HepG2 (cell line): Measurements from ENCODE around the gene MTHFD1L. TPM values are rescaled to one million over a fixed set of nuclear protein-coding genes. Genes with fewer than 3 reads are reported as not detected.

Experiments used
- ATAC-seq: fragments of 200-7000 bp; cut with Tn5 transposase; 3 replicates; pipeline ENCODE4 v1.9.1; 2020; ENCODE audit warnings: mild to moderate bottlenecking, moderate library complexity
- BruUV-seq: library from RNA; stranded (reverse); fragments of 400-500 nt; replicated peaks from 2 replicates; lab custom pipeline; 2021; lab: Mats Ljungman, UMichigan
- CTCF ChIA-PET: fragments of 300-600 bp; formaldehyde crosslinking; extraction: SDS; loops from one replicate; lab custom pipeline; 2021; ENCODE audit warnings: low total read pairs, inconsistent platforms, low intra/inter-chr PET ratio; lab: Yijun Ruan, JAX
- POLR2A ChIA-PET: fragments of 350-600 bp; sonication (Branson Sonifier 250); formaldehyde crosslinking; loops from one replicate; lab custom pipeline; 2020; ENCODE audit warnings: antibody characterized with exemption, inconsistent platforms; lab: Yijun Ruan, JAX
- DNase-seq: peaks from one replicate; pipeline ENCODE4 v3.0.0-alpha.2; 2015; ENCODE audit warnings: low spot score
- FAIRE-seq: peaks from 3 replicates; lab custom pipeline; 2011; peaks lifted over from hg19 to GRCh38; lab: Jason Lieb, UNC
- H2AFZ ChIP-seq: one replicate; pipeline ENCODE4 v1.6.1; 2011; ENCODE audit warnings: low read length, inconsistent platforms
- H3K27ac ChIP-seq: fragments of 300-600 bp; 3 replicates; pipeline ENCODE4 v1.8.0; 2011; ENCODE audit warnings: mixed run types, mild to moderate bottlenecking, mixed read lengths, low read length, inconsistent platforms; ENCODE audit not compliant: insufficient read depth; ENCODE audit errors: extremely low read length
- H3K27me3 ChIP-seq, 2 experiments: fragments of 200-600 bp in 1 of 2; 2 replicates in 1 of 2; 3 replicates in 1 of 2; pipeline versions ENCODE4 v1.6.0 to v1.8.0; 2011; ENCODE audit warnings: low read length in 2 of 2, mild to moderate bottlenecking in 2 of 2, moderate library complexity in 2 of 2, inconsistent platforms in 1 of 2; ENCODE audit not compliant: insufficient read depth in 2 of 2, control insufficient read depth in 1 of 2
- H3K36me3 ChIP-seq, 2 experiments: fragments of 200-600 bp in 1 of 2; replicated peaks in 1 of 2; 2 replicates in 1 of 2; 3 replicates in 1 of 2; pipeline versions ENCODE4 v1.5.1 to v1.8.0; 2011; ENCODE audit warnings: low read length in 2 of 2, inconsistent platforms in 1 of 2; ENCODE audit not compliant: insufficient read depth in 2 of 2, control insufficient read depth in 1 of 2
- H3K4me1 ChIP-seq: 2 replicates; pipeline ENCODE4 v1.5.1; 2012; ENCODE audit warnings: low read length, inconsistent platforms; ENCODE audit not compliant: insufficient read depth
- H3K4me2 ChIP-seq: 2 replicates; pipeline ENCODE4 v1.6.0; 2011; ENCODE audit warnings: low read depth, low read length, inconsistent platforms
- H3K4me3 ChIP-seq, 3 experiments: fragments of 200-600 bp in 1 of 3; sonication (generic), shearing (Covaris generic) in 1 of 3; replicated peaks in 1 of 3; 2 replicates each; pipeline ENCODE4 v1.5.1; 2011 to 2016; ENCODE audit warnings: low read length in 3 of 3, inconsistent platforms in 2 of 3, low read depth in 2 of 3, mild to moderate bottlenecking in 2 of 3, control low read depth in 1 of 3, mixed read lengths in 1 of 3; ENCODE audit not compliant: insufficient read depth in 1 of 3
- H3K79me2 ChIP-seq: one replicate; pipeline ENCODE4 v1.6.1; 2011; ENCODE audit warnings: low read length, inconsistent platforms; ENCODE audit not compliant: insufficient read depth
- H3K9ac ChIP-seq: 2 replicates; pipeline ENCODE4 v1.6.0; 2011; ENCODE audit warnings: mild to moderate bottlenecking, low read depth, low read length, inconsistent platforms; ENCODE audit not compliant: insufficient read depth
- H3K9me3 ChIP-seq: 2 replicates; pipeline ENCODE4 v1.5.1; 2012; ENCODE audit warnings: mild to moderate bottlenecking, low read length
- H4K20me1 ChIP-seq: 2 replicates; pipeline ENCODE4 v1.6.0; 2011; ENCODE audit warnings: inconsistent platforms, mild to moderate bottlenecking, low read length, moderate library complexity; ENCODE audit not compliant: insufficient read depth
- HNRNPH1 ChIP-seq: fragments of 200-400 bp; formaldehyde crosslinking; optimal IDR thresholded peaks from 2 replicates; pipeline ENCODE3; 2017; ENCODE audit warnings: mild to moderate bottlenecking, low read depth, low read length
- HNRNPL ChIP-seq: fragments of 200-400 bp; formaldehyde crosslinking; IDR thresholded peaks from 2 replicates; pipeline ENCODE4 v1.6.1; 2017; ENCODE audit warnings: mild to moderate bottlenecking, low read depth, low read length
- JUNB ChIP-seq: sonication (generic); formaldehyde crosslinking; IDR thresholded peaks from 2 replicates; pipeline ENCODE4 v1.8.0; 2022; ENCODE audit warnings: missing genetic modification reagents, mild to moderate bottlenecking, borderline replicate concordance
- ZNF616 ChIP-seq: sonication (generic); formaldehyde crosslinking; IDR thresholded peaks from 2 replicates; pipeline ENCODE4 v1.5.0; 2020; ENCODE audit warnings: low read depth, mild to moderate bottlenecking, missing genetic modification reagents
- ZNF749 ChIP-seq: sonication (generic); formaldehyde crosslinking; IDR thresholded peaks from 2 replicates; pipeline ENCODE4 v1.8.0; 2022; ENCODE audit warnings: mild to moderate bottlenecking, missing genetic modification reagents, moderate library complexity, borderline replicate concordance
- ZNF772 ChIP-seq: sonication (generic); formaldehyde crosslinking; IDR thresholded peaks from 2 replicates; pipeline ENCODE4 v1.5.0; 2020; ENCODE audit warnings: mild to moderate bottlenecking, missing genetic modification reagents
- WGBS: methylation state at CpG from one replicate; pipeline ENCODE4 v1.1.6; 2017; ENCODE audit warnings: low lambda C conversion rate; 5-methylcytosine and 5-hydroxymethylcytosine counted together
- in situ Hi-C: cut with HindIII; loops from 2 replicates; pipeline ENCODE4 v1.10.0; 2017; ENCODE audit warnings: low pct_unique_long_range_greater_than_20kb; ENCODE audit not compliant: extremely low pct_ligation_motif_present
- intact Hi-C: fragments of 100-400 bp; cut with micrococcal nuclease; formaldehyde crosslinking; loops from one replicate; pipeline ENCODE4 v1.10.0; 2022; ENCODE audit not compliant: unreplicated experiment
- polyA plus RNA-seq, 8 experiments: library from polyadenylated mRNA; depleted of rRNA in 3 of 8; stranded (reverse) in 7 of 8; unstranded in 1 of 8; fragments of >200 nt; fragmentation: Illumina TruSeq in 4 of 8; extraction: Trizol in 4 of 8; gene quantifications; 2 replicates each; pipeline versions ENCODE4 v1.2.1 to v1.2.3, GENCODE V29; 2011 to 2016; ENCODE audit warnings: low read depth in 4 of 8, missing spikeins in 1 of 8, mixed read lengths in 1 of 8; ENCODE audit not compliant: insufficient read depth in 1 of 8
- total RNA-seq, 5 experiments: library from RNA; depleted of rRNA; stranded (reverse); fragments of >200 nt; fragmentation: Illumina TruSeq; extraction: Trizol; gene quantifications; 2 replicates each; pipeline ENCODE4 v1.2.3, GENCODE V29; 2016; ENCODE audit warnings: low read depth in 1 of 5
- TF ChIP-seq, protein P1 (sequence below): sonication (generic); formaldehyde crosslinking; IDR thresholded peaks from 2 replicates; pipeline ENCODE4 v1.8.1; 2023; ENCODE audit warnings: mild to moderate bottlenecking, missing genetic modification reagents
- TF ChIP-seq, protein P2 (sequence below): sonication (generic); formaldehyde crosslinking; IDR thresholded peaks from 2 replicates; pipeline ENCODE4 v1.5.1; 2020; ENCODE audit warnings: mild to moderate bottlenecking, missing genetic modification reagents, moderate library complexity

The MTHFD1L gene
- total and polyA plus RNA-seq, 2 of the 13 experiments (the other 11 are each of a cell fraction or from before 2014, with no cell fraction given), result 24.0 to 39.6 TPM

DNA sequence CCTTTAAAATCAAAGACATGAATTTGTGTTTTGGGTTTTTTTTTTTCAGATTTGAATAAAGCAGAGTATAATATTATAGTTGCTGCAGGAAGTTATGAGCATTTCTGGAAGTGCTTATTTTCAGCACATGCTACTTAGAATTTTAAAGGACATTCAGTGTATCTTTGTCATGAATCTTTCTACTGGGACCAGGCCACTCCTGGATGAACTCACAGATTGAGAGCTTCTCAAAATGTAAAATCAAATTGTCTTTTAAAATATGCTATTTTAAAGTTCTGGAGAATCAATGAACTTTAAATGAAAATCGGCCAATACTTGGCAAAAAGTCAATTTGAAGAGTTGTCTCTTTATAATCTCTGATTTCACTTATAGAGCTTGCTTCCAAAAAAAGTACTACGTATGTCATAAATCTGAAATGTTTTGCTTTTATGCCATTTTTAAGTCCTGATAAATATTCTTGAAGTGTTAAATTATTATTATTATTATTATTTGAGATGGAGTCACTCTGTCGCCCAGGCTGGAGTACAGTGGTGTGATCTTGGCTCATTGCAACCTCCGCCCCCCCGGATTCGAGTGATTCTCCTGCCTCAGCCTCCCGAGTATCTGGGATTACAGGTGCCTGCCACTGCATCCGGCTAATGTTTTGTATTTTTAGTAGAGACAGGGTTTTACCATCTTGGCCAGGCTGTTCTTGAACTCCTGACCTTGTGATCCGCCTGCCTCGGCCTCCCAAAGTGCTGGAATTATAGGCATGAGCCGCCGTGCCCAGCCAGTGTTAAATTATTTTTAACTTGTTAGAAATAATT lies 198.5 kb downstream of the MTHFD1L start (continued):
- no peak for TF ChIP-seq ZNF749 (CRISPR knock-in tag)

GRCh38 chr6:151065027-151065815 lies 199.7 kb downstream of the MTHFD1L start:
- TF ChIP-seq JUNB (no peak), HNRNPL (0 out of 2 replicates have a peak, but pooled peaks have one; percentile 29), ZNF616 (CRISPR knock-in tag) (0 out of 2 replicates have a peak, but pooled peaks have one; percentile 38), ZNF772 (CRISPR knock-in tag) (no peak), HNRNPH1 (no peak)
- TF ChIP-seq, protein P1, sequence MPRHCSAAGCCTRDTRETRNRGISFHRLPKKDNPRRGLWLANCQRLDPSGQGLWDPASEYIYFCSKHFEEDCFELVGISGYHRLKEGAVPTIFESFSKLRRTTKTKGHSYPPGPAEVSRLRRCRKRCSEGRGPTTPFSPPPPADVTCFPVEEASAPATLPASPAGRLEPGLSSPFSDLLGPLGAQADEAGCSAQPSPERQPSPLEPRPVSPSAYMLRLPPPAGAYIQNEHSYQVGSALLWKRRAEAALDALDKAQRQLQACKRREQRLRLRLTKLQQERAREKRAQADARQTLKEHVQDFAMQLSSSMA (CRISPR knock-in tag), result no peak
- TF ChIP-seq, protein P2, sequence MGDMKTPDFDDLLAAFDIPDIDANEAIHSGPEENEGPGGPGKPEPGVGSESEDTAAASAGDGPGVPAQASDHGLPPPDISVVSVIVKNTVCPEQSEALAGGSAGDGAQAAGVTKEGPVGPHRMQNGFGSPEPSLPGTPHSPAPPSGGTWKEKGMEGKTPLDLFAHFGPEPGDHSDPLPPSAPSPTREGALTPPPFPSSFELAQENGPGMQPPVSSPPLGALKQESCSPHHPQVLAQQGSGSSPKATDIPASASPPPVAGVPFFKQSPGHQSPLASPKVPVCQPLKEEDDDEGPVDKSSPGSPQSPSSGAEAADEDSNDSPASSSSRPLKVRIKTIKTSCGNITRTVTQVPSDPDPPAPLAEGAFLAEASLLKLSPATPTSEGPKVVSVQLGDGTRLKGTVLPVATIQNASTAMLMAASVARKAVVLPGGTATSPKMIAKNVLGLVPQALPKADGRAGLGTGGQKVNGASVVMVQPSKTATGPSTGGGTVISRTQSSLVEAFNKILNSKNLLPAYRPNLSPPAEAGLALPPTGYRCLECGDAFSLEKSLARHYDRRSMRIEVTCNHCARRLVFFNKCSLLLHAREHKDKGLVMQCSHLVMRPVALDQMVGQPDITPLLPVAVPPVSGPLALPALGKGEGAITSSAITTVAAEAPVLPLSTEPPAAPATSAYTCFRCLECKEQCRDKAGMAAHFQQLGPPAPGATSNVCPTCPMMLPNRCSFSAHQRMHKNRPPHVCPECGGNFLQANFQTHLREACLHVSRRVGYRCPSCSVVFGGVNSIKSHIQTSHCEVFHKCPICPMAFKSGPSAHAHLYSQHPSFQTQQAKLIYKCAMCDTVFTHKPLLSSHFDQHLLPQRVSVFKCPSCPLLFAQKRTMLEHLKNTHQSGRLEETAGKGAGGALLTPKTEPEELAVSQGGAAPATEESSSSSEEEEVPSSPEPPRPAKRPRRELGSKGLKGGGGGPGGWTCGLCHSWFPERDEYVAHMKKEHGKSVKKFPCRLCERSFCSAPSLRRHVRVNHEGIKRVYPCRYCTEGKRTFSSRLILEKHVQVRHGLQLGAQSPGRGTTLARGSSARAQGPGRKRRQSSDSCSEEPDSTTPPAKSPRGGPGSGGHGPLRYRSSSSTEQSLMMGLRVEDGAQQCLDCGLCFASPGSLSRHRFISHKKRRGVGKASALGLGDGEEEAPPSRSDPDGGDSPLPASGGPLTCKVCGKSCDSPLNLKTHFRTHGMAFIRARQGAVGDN (CRISPR knock-in tag), result peak; percentile 15; the same call in 1 of the 2 replicates
- H4K20me1 ChIP-seq, result no peaks in the 10 kb centered on the region
- intact Hi-C loops (loop anchor here (10.0 kb wide), 2 partner anchors 50 to 60 kb away; no protein-coding TSS in a partner anchor), in situ Hi-C loops (no loop called here)
- H3K79me2 ChIP-seq, result no peaks in the 10 kb centered on the region
- DNase-seq, result no peak
- peaks cover 60% of the 10 kb centered on the region for H3K4me1 ChIP-seq
- 88% methylated on average over 8 of the region's 10 CpGs for WGBS
- H3K36me3 ChIP-seq, result no peaks in the 10 kb centered on the region; a peak in 1 of 5 replicates
- H3K27me3 ChIP-seq, result no peaks in the 10 kb centered on the region
- BruUV-seq, result no TSS peak
- H3K9ac ChIP-seq, result no peak overlapping the region
- H2AFZ ChIP-seq, result no peak overlapping the region
- ChIA-PET POLR2A (no interaction called here), CTCF (no interaction called here)
- no peaks in the 10 kb centered on the region for H3K9me3 ChIP-seq
- H3K4me3 ChIP-seq, result no peak overlapping the region
- H3K4me2 ChIP-seq, result no peak overlapping the region
- H3K27ac ChIP-seq, result no peak overlapping the region
- ATAC-seq, result no peak
- FAIRE-seq, result no peak
